ENCODE measurements around the gene LCE1E.

LCE1E gene

DNA sequence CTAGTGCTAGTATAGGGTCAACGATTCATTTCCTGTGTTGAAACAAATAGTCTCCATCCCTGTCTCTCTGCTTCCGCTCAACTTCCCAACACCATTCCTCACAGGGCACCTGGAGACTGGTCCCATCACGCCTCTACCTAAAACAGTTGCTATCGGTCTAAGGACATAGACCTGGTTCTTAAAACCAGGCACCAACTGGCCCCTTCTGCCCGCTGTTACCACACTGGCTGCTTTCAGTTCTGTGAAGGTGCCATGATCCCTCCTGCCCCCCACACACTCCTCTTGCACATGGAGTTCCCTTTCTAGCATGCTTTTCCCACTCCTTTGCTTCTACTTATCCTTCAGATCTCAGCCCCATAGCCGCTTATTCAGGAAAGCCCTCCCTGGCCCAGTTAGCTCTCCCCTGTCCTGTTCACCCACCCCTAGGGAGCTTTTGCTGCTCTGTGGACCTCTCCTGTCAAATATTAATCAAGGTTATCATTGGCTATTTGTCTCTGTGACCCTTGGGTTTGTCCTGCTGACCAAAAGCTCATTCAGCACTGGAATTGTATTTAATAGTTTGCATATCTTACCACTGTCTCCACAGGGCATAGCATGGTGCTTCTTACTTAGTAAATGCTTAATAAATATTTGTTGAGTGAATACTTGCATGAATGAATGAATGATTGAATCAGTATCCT is 40.2 kb upstream of the LCE1E start:
- TF ChIP-seq, protein P1, sequence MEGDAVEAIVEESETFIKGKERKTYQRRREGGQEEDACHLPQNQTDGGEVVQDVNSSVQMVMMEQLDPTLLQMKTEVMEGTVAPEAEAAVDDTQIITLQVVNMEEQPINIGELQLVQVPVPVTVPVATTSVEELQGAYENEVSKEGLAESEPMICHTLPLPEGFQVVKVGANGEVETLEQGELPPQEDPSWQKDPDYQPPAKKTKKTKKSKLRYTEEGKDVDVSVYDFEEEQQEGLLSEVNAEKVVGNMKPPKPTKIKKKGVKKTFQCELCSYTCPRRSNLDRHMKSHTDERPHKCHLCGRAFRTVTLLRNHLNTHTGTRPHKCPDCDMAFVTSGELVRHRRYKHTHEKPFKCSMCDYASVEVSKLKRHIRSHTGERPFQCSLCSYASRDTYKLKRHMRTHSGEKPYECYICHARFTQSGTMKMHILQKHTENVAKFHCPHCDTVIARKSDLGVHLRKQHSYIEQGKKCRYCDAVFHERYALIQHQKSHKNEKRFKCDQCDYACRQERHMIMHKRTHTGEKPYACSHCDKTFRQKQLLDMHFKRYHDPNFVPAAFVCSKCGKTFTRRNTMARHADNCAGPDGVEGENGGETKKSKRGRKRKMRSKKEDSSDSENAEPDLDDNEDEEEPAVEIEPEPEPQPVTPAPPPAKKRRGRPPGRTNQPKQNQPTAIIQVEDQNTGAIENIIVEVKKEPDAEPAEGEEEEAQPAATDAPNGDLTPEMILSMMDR (IDR thresholded peaks at IDR 0.05; ENCODE audit: low read depth, low read length, missing control alignments): no peak
- DNase-seq (ENCODE audit: low read depth): no peak
- H3K4me3 ChIP-seq (ENCODE audit: low read depth, low read length): no peak overlapping the region

DNA sequence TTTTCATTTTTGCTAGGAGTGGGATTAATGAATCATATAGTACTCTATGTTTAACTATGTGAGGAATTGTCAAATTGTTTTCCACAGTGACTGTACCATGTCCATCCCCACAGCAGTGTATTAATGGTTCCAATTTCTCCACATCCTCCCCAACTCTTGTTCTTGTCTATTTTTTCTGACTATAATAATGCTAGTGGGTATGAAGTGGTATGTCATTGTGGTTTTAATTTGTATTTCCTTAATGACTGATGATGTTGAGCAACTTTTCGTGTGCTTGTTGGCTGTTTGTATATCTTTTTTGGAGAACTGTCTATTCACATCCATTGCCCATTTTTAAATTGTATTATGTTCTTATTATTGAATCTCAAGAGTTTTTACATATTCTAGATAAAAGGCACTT is 38.2 kb upstream of the LCE1E start:
- TF ChIP-seq, protein P1 (IDR thresholded peaks at IDR 0.05; ENCODE audit: low read depth, low read length, missing control alignments): no peak
- DNase-seq (ENCODE audit: low read depth): no peak
- H3K4me3 ChIP-seq (ENCODE audit: low read depth, low read length): no peak overlapping the region

DNA sequence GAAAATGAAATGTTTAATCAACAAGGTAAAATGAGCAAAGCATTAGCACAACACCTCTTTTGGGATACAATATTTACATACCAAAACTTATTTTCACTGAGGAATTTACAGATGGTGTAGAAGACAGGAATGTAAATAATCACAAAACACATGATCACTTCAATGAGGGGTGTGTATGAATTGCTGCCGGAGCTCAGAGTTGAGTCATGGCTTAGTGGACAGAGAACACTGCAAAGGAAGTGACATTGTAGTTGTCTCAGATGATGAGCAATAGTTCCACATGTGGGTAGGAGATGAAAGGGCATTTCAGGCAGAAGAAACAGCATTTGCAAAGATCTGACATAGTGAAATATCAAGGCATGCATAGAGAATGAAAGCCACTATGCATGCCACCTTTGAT is 33.8 kb upstream of the LCE1E start:
- no peak overlapping the region for H3K4me3 ChIP-seq (ENCODE audit: low read depth, low read length)
- TF ChIP-seq, protein P1 (IDR thresholded peaks at IDR 0.05; ENCODE audit: low read depth, low read length, missing control alignments): no peak
- DNase-seq (ENCODE audit: low read depth): no peak

DNA sequence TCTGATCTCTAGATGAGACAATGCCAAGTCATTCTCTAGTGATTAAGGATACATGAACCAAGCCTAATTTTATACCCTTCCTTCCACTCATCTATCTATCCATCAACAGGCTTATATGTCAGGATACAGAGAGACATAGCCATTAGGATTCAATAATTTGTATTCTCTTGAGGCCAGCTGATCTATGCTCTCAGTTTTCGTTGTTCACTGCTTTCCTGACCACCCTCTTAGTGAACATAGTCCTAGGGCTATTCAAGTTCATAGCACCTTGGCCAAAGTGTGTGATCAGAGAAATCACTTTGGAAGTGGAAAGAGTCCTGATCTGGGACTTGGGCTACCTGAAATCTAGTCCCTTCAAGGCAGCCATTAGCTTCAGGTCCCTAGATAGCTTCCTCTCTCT is 32.5 kb upstream of the LCE1E start:
- no peak for DNase-seq (ENCODE audit: low read depth)
- TF ChIP-seq, protein P1 (IDR thresholded peaks at IDR 0.05; ENCODE audit: low read depth, low read length, missing control alignments): no peak
- H3K4me3 ChIP-seq (ENCODE audit: low read depth, low read length): no peak overlapping the region

DNA sequence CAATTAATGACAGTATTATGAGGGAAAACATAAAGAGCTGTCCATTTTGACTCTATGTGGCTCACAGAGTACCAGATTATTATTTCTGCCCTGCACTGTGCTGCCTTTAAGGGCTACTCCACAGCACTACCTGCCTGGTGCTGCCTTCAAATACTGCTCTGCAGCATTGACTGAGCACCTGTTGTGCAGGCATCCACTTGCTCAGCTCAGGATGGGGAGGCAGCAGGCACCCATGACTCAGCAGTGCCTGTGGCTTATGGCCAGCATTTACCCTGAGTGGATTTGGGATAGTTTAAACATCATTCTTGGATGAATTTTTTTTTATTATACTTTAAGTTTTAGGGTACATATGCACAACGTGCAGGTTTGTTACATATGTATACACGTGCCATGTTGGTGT is 29.2 kb upstream of the LCE1E start:
- TF ChIP-seq, protein P1 (IDR thresholded peaks at IDR 0.05; ENCODE audit: low read depth, low read length, missing control alignments): no peak
- DNase-seq (ENCODE audit: low read depth): no peak
- no peak overlapping the region for H3K4me3 ChIP-seq (ENCODE audit: low read depth, low read length)

DNA sequence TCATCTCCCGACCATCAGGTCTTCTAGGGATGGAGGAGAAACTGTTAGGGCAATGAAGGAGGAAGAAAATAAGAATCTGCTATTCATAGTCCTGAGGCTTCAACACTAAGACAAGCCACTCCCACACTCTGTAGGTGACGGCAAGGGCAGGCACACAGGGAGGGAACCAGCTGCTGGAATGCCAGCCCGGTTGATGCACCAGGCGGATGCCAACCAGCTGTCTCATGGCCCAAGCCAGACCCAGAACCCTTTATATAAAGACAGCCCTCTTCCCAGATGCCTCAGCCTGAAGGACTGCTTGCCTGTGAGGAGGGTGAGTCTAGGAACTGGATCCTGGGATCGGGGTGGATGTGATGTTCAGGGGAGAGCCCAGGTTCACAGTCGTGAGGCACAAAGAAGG is 28.3 kb upstream of the LCE1E start, which contains the start of gene KPRP:
Gene KPRP, plus strand, starts transcription at position 279 of the 400 bp plus-strand sequence. CDS start 1,564 bp downstream, outside the sequence.
- TF ChIP-seq, protein P1 (IDR thresholded peaks at IDR 0.05; ENCODE audit: low read depth, low read length, missing control alignments): no peak
- DNase-seq (ENCODE audit: low read depth): no peak

DNA sequence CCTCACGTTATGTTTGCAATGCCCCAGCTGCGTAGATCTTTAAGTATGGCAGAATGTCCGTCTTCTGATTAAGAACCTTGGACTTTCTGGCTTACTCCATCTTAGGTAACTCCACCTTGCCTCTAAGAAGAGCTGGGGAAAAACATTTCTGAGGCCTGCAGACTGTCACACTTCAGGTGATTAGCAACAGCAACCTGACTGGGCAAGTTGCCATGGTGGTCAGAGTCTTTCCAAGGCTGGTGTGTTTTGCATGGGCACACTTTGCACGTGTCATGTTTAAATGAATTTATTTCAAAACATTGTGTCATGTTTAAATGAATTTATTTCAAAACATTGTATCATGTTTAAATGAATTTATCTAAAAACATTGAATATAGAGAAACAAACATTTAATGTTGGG is 27.4 kb upstream of the LCE1E start:
- no peak for DNase-seq (ENCODE audit: low read depth)
- TF ChIP-seq, protein P1 (IDR thresholded peaks at IDR 0.05; ENCODE audit: low read depth, low read length, missing control alignments): no peak
- no peak overlapping the region for H3K4me3 ChIP-seq (ENCODE audit: low read depth, low read length)

More for the DNA sequence above, 28.3 kb upstream of the LCE1E start, which contains the start of gene KPRP:
- H3K4me3 ChIP-seq (ENCODE audit: low read depth, low read length): no peak within 1 kb of the TSS
